HG03442 (cell line): ENCODE results near the gene MICAL3.
"Not testable (repeated sequence)": the region's sequence is repeated elsewhere in the genome, so short reads cannot be mapped to it uniquely, and the experiment has no call there.

Experiments used
- ATAC-seq: cut with Tn5 transposase; IDR thresholded peaks from one replicate; pipeline ENCODE4 v1.9.1; 2021; ENCODE audit warnings: mild to moderate bottlenecking, moderate library complexity; ENCODE audit not compliant: unreplicated experiment

Gene MICAL3

DNA sequence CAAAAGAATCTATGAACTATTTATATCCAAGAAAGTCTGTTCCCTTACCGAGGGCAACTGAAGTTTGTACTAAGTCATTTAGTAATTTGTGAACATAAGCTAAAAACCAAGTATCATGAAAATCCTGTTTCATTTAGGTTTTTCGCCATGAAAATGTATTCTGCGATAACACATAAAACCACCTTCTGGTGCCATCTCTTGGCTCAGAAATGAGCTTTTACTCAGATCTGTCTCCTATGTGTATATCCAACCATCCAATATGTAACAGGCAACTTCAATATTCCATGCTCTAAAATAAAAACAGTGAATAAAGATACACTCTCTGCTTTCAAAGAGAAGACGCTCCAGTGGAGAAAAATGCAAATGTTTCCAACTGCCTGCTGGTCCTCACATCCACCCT, 132.0 kb downstream of the MICAL3 start:
- no peak for ATAC-seq

GRCh38 chr22:17891481-17892167, 132.7 kb downstream of the MICAL3 start:
- ATAC-seq: no peak

DNA sequence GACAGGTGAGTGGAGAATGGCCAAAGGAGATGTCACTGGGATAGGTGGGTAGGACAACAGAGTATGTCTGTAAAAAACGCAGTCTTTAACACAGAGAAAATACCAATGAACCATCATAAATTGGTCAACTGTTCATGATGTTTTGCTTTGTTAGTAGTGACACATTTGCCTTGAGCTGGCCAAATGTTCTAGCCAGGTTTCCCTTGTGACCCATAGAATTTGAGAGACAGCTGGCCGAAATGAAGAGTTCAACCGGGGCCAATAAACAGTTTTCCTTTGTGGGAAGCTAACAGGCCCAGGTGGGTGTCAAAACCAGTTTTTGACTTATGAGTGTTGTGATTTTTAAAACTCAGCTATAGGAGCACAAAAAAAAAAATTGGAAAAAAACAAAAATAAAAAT, 133.5 kb downstream of the MICAL3 start:
- ATAC-seq: no peak

DNA sequence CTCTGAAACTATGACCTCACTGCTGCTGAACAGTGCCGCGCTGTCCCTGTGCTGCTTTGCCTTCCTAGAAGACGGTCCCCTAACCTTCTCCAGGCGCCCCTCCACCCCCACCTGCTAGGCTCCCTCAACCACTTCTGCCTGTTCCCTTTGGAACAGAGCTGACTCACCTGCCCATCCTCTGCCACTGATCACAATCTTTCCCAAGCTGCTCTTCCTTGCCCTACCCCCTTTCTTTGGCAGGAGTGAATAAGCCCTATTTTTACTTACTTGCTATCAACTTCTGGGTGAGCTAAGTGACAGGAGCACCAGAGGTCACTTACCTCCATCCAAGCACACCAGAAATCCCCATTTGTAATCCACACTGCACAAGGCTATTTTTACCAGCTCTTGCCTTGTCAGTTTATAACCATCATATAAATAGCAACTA, 134.1 kb downstream of the MICAL3 start:
- ATAC-seq: no peak

GRCh38 chr22:17888855-17889254, 135.5 kb downstream of the MICAL3 start:
- no peak for ATAC-seq

DNA sequence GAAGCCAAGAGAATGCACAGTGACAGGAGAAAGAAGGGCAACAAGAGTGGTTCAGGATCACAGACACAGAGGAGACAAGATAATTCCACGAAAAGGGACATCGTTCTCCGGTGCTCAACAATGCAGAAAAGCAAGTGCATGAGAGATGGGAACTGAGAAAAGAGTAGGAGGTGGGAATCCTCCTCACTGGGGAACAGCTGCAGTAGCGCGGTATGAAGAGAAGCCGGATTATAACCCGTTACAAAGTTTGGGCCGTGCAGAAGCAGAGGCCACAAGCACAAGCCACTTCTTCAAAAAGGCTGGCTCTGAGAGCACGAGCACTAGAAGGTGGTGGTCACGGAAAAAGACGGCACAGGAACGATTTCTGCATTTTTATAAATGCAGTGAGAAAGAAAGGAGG, 135.9 kb downstream of the MICAL3 start:
- ATAC-seq: no peak

DNA sequence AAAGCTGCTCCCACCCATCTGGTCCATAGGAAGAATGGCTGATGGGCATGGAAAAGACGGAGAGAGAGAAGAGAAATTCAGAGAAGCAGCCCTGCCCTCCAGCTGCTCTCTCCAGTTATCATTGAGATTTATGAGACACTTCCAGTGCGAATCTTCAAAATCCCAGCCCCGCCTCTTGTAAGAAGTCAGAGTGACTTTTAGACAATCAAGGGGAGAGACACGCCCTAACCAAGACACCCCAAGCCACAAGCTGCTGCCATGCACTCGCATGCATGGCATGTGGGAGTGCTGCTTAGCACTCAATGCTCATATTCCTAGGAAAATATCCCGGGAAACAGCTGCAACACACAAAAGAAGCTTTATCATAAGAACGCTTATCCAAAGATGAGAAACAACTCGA, 139.5 kb downstream of the MICAL3 start:
- ATAC-seq: no peak

- no peak for ATAC-seq
Observed at GRCh38 chr22:17884084-17884483, 140.3 kb downstream of the MICAL3 start.

DNA sequence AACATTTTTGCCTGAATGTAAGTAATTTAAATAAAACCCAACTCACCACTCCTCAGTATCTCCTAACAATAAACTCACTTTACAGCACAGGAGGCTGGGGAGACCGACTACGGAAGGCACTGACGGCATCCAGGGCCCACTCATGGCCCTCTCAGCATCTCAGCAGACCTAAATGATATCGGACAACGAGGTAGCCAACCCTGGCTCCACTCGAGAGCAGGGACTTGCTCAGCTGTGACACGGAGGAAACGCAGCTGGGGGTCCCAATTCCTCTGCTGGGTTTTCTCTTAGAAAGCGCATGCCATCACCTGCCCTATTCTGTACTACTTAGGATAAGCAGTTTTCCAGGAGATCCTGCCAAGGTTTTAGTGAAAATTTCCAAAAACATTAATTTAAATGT, 141.0 kb downstream of the MICAL3 start:
- ATAC-seq: no peak

- ATAC-seq: no peak
Observed at GRCh38 chr22:17882727-17883126, 141.6 kb downstream of the MICAL3 start.

DNA sequence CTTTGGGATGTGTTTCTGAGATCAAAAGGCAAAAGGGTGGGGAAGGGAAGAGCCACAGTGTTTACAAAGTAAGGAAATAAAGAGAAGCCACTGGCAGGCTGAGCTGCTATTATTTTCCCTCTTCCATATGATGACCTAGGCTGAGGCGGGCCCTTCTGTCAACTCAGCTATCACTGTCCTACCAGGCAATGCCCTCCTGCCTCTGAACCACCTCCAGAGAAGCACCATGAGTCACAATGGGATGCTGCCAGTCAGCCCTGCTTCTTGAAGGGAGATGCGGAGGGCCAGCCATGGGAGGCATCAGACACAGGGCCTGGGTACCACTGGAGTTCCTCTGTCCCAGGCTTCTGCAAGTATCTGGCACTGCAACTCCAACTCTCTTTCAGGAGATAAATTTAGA, 142.2 kb downstream of the MICAL3 start:
- no peak for ATAC-seq

DNA sequence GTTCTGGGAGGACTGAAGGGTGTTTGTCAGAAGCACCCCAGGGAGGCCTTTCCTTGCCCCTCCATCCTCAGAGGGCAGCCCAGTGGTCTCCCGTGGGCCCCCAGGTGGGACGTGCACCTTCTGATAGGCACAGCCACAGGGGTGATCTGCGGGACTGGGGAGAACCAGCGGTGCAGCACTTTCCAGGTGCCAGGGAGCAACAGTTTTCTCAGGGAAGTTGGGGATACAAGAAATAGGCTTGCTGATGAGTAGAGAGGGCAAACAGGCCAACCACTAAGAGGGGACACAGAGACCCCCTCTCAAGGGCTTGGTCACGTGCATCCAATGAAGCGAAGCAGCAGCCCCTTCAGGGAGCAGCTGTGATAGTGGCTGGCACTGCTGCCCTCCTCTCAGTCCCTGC, 143.0 kb downstream of the MICAL3 start:
- no peak for ATAC-seq

DNA sequence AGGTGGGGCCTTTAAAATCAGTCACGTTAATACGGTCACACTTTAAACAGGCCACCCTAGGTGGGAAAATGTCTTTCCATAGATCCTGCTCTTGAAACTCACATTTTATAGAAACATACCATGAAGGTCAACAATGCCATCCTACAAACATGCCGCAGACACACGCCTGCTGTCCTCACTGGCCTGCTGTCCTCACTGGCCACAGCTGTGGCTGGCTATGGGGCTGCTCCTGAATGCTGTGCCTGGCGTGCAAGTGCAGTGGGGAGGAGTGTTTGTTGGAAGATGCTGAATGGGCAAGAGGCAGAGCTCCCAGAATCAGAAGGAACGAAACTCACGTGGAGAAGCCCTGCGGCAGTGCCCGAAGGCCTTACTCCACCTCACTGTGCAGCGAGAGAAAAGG, 143.9 kb downstream of the MICAL3 start:
- no peak for ATAC-seq

DNA sequence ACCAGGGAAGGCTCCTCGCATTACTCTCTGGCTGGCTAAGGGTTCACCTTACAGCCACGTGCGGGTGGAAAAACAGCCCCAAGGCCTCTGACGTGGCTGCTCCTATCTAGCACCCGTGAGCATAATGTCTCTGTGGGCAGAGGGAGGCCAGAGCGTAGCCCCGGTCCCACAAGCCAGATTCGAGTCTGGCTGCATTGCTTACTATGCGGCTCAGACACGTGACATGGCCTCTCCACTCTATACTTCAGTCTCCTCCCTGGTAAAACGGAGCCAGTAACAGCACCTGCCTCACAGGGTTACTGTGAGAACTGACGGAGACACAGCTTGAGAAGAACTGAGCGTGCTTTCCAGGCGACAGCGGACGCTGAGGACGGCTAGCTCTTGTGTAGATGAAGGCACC, 144.3 kb downstream of the MICAL3 start:
- no peak for ATAC-seq

GRCh38 chr22:17878941-17879340, 145.4 kb downstream of the MICAL3 start:
- no peak for ATAC-seq

DNA sequence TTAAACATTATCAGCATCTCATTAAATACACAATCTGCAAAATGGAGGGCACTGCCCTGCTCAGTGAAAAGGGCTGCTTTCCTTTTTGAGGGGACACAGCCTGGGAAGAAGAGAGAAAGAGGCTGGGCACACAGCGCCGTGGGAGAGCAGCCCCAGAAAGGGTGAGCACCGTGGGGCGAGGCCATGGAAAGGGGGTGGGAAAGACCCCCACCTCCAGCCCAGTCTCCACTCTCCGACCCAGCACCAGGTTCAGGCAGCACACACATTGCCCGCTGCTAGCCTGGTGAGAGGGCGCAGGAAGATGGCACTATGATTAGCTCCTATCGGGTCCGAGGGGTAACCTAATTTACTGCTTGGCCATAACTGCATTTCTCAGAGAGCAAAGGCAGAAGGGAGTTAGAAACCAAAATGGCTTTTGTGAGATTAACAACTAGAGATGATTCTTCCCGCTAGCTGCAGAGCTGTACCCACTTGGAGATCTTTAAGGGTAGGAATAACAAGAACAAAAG, 146.1 kb downstream of the MICAL3 start:
- ATAC-seq: no peak

DNA sequence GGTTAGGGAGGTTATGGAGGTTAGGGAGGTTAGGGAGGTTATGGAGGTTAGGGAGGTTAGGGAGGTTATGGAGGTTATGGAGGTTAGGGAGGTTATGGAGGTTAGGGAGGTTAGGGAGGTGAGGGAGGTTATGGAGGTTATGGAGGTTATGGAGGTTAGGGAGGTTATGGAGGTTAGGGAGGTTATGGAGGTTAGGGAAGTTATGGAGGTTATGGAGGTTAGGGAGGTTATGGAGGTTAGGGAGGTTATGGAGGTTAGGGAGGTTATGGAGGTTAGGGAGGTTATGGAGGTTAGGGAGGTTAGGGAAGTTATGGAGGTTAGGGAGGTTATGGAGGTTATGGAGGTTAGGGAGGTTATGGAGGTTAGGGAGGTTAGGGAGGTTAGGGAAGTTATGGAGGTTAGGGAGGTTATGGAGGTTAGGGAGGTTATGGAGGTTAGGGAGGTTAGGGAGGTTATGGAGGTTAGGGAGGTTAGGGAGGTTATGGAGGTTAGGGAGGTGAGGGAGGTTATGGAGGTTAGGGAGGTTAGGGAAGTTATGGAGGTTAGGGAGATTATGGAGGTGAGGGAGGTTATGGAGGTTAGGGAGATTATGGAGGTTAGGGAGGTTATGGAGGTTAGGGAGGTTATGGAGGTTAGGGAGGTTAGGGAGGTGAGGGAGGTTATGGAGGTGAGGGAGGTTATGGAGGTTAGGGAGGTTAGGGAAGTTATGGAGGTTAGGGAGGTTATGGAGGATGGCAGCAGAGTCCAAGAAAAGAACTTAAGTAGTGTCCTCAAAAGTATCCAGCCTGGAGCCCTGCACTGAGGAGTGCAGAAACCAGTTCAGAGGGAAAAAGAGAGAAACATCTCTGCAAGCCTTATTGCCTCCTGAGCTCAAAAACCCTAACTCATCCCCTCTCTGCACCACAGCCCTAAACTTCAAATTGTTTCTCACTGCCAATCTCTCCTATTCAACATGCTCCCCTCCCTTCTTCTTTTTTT, 147.2 kb downstream of the MICAL3 start:
- not testable (repeated sequence) for ATAC-seq

DNA sequence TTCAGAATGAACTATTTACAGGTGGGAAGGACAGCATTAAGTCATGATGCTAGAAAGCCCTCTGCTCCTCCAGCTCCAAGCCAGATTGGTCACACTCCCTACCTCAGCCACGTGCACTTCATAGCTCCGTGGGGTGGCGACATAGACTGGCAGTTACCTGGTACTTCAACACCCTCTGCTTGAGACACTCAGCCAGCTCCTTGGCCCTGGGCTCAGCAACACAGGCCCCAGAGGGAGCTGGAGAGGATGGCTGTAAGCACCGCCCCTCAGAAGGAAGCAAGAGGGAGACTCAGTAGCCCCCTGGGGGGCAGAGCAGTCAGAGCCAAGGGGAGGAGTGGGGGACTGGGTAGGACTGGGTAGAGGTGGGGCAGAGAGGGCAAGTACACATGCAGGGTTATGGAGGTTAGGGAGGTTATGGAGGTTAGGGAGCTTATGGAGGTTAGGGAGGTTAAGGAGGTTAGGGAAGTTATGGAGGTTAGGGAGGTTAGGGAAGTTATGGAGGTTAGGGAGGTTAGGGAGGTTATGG, 148.0 kb downstream of the MICAL3 start:
- ATAC-seq: no peak

DNA sequence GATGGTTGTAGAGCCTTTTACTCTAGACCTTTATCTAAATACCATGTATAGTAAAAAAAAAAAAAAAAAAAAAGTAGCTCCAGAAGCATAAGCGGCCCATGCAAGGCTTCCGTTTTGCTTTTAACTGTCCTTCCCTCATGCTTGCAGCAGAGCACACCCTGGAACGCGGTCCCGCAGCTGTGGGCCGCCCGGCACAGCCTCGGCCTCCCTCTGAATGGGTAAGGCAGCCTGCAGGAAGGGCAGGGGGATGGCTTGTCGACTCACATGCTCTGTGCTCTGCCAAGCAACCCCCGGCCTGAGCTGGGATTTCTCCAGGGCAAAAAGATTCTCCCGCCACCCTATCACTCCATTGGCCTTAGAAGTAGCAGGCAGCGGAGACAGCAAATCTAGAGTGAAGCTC, 148.7 kb downstream of the MICAL3 start:
- ATAC-seq: no peak

GRCh38 chr22:17875156-17875555, 149.2 kb downstream of the MICAL3 start:
- no peak for ATAC-seq

DNA sequence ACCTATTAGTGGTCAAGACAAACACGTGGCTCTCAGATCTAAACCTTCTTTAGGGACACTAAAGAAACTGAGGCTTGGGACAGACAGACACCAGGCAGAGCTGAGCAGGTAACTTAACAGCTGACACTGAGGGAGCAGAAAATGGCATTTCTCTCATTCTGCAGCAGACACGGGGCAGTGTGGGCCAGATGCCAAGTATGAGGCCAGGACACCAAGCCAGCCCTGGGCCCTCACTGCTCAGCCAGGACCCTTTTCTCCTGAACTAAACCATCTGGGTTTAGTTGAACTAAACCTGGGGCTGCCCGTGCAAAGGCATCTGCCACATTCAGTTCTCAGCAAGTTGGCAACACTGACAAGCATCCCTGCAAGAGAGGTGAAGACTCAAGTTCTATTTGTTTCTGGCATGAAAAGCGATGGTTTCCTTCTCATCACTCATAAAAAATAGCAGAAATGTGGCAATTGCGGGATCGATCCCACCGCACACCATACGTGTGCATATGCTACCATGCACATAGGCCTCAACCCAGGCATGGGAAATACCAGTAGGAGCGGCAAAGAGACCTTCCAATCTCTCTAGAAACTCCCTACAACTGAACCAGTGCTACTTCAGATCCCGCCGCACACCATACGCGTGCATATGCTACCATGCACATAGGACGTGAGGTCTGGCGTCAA, 150.0 kb downstream of the MICAL3 start:
- ATAC-seq: no peak
